Mammary epithelial cell (primary cell): Measurements from ENCODE around the gene MREG.

Source experiments
- EZH2 ChIP-seq: IDR thresholded peaks from 2 replicates; pipeline ENCODE4 v1.6.1; 2012; ENCODE audit warnings: low read length, inconsistent platforms, borderline replicate concordance
- TF ChIP-seq, protein P1 (sequence below), 2 donors: IDR thresholded peaks in 1 of 2; conservative IDR thresholded peaks in 1 of 2; 2 replicates each; pipeline ENCODE4 v1.5.1; 2011 to 2012; ENCODE audit warnings: inconsistent platforms in 2 of 2, low read length in 2 of 2, mild to moderate bottlenecking in 2 of 2, control low read depth in 1 of 2, low read depth in 1 of 2; ENCODE audit not compliant: insufficient read depth in 1 of 2; ENCODE audit errors: extremely low read depth in 1 of 2

DNA sequence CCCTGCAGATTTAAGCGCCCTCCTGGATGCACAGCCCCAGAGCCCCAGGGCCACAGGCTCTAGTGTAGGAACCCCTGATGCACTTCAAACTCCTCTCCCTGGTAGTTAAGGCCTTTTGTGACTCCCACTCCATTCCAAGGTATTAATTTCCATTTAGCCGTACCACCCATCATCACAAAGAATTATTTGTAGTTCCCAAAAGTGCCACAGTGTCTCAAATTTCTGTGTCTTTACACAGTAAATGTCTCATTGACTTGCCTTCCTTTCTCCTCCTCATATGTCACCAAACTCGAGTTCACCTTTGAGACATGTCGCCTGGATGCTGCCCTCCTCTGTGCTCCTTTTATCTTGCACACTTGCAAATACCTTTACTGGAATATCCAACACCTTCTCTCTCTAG, 42.3 kb upstream of the MREG start:
- TF ChIP-seq EZH2 = no peak
- TF ChIP-seq, protein P1, sequence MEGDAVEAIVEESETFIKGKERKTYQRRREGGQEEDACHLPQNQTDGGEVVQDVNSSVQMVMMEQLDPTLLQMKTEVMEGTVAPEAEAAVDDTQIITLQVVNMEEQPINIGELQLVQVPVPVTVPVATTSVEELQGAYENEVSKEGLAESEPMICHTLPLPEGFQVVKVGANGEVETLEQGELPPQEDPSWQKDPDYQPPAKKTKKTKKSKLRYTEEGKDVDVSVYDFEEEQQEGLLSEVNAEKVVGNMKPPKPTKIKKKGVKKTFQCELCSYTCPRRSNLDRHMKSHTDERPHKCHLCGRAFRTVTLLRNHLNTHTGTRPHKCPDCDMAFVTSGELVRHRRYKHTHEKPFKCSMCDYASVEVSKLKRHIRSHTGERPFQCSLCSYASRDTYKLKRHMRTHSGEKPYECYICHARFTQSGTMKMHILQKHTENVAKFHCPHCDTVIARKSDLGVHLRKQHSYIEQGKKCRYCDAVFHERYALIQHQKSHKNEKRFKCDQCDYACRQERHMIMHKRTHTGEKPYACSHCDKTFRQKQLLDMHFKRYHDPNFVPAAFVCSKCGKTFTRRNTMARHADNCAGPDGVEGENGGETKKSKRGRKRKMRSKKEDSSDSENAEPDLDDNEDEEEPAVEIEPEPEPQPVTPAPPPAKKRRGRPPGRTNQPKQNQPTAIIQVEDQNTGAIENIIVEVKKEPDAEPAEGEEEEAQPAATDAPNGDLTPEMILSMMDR (conservative IDR thresholded peaks at IDR 0.05 in 1 of 2, IDR thresholded peaks at IDR 0.05 in 1 of 2; ENCODE audit: extremely low read depth in 1 of 2, insufficient read depth in 1 of 2, low read depth in 1 of 2, low read length in 2 of 2) = no peak
